GM21576 (cell line): Measurements from ENCODE around the gene CEACAM1.
"Not testable (repeated sequence)": the region's sequence is repeated elsewhere in the genome, so short reads cannot be mapped to it uniquely, and the experiment has no call there.

ENCODE experiments used
- ATAC-seq: cut with Tn5 transposase; IDR thresholded peaks from one replicate; pipeline ENCODE4 v1.9.1; 2021; ENCODE audit warnings: mild to moderate bottlenecking, moderate library complexity; ENCODE audit not compliant: unreplicated experiment

Gene CEACAM1

GRCh38 chr19:42477933-42478332 lies 50.3 kb downstream of the CEACAM1 start:
- ATAC-seq, result no peak

- ATAC-seq, result no peak
Measured at GRCh38 chr19:42477117-42477516, 51.2 kb downstream of the CEACAM1 start.

GRCh38 chr19:42475366-42475765 lies 52.9 kb downstream of the CEACAM1 start:
- ATAC-seq, result no peak

GRCh38 chr19:42474743-42475142 lies 53.5 kb downstream of the CEACAM1 start:
- ATAC-seq, result no peak

GRCh38 chr19:42473686-42474085 lies 54.6 kb downstream of the CEACAM1 start:
- ATAC-seq, result no peak

GRCh38 chr19:42472402-42473147 lies 55.7 kb downstream of the CEACAM1 start:
- no peak for ATAC-seq

GRCh38 chr19:42471554-42472249 lies 56.6 kb downstream of the CEACAM1 start:
- ATAC-seq, result no peak

- ATAC-seq, result no peak
Measured at GRCh38 chr19:42469311-42470235, 58.7 kb downstream of the CEACAM1 start.

GRCh38 chr19:42468273-42468796 lies 59.9 kb downstream of the CEACAM1 start:
- no peak for ATAC-seq

- ATAC-seq, result no peak
Measured at GRCh38 chr19:42467183-42467760, 61.0 kb downstream of the CEACAM1 start.

GRCh38 chr19:42466521-42467182 lies 61.6 kb downstream of the CEACAM1 start:
- no peak for ATAC-seq

GRCh38 chr19:42465827-42466280 lies 62.4 kb downstream of the CEACAM1 start:
- peak; percentile 76 for ATAC-seq

- no peak for ATAC-seq
Measured at GRCh38 chr19:42461700-42462324, 66.5 kb downstream of the CEACAM1 start.

GRCh38 chr19:42461231-42461630 lies 67.0 kb downstream of the CEACAM1 start:
- ATAC-seq, result not testable (repeated sequence)

GRCh38 chr19:42459926-42460325 lies 68.4 kb downstream of the CEACAM1 start:
- no peak for ATAC-seq
